Measurements from ENCODE around the gene GMPR2.

GRCh38 chr14:24195186-24196070, 37.3 kb upstream of the GMPR2 start, which contains the start of gene TM9SF1:
- no peak for TF ChIP-seq CTCF (IDR thresholded peaks at IDR 0.05)
- TF ChIP-seq EZH2 (IDR thresholded peaks at IDR 0.05) = no peak
- TF ChIP-seq EZH2phosphoT487 (IDR thresholded peaks at IDR 0.05) = no peak
